ENCODE measurements around the gene IFNLR1.

GRCh38 chr1:24147816-24148215 lies 39.3 kb downstream of the IFNLR1 start:
- TF ChIP-seq CTCF (IDR thresholded peaks at IDR 0.05; ENCODE audit: insufficient read depth, low read length, poor library complexity, severe bottlenecking) = no peak
- no peak for TF ChIP-seq EZH2phosphoT487 (conservative IDR thresholded peaks at IDR 0.05; ENCODE audit: low read length)

All from SU-DHL-6 (cell line).